Measurements from ENCODE around the gene MAP4K2. TPM values are rescaled to one million over a fixed set of nuclear protein-coding genes. Genes with fewer than 3 reads are reported as not detected.
A peak's percentile ranks its signal among the peaks of the same experiment; 100 is the strongest.

The MAP4K2 gene
- polyA plus RNA-seq, 1 of the 3 experiments (the other 2 are of a cell fraction) = 20.0 TPM

DNA sequence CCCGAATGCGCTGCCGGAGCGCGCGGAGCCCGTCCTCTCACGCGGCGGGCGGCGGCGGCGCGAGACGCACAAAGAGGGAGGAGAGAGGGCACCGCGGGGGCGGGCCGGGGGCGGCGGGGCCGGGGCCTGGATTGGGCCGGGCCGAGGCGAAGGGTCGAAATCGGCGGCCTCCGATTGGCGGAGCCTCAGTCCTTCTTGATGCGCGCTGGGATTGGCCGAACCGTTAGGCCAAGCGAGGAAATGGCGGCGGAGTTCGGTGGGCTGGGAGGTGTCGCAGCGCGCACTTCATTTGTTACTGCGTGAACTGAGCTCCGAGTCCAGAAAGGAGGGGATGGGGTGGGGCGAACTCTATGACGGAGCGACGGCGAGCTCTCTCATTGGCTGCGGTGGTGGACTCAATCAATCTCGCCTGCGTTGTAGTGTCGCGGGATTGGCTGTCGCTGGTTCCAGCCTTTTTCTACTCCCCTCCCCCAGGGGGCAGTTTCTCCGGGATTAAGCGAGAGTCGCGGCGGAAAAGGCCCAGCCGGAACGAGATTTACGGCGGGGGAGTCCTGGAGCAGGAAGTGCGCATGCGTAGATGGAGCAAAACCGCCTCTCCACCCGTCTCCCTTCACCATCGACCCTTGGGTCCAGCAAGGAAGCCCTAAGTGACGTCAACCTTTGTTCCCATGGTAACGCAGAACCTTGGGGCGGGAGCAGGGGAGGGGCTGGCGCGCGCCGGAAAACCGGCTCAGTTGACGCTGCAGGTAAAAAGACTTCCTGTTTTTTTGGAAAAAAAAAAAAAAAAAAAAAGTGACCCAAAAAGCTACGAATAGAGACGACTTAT, 24.3 kb downstream of the MAP4K2 start, which contains the start of gene SF1:
TSS of gene SF1 (minus strand) at position 70 of the 826 bp plus-strand sequence. CDS start 150 bp downstream, outside the sequence.
- no peaks in the 10 kb centered on the region for H3K27me3 ChIP-seq (ENCODE audit: insufficient read depth)
- peak within 1 kb of the TSS; percentile 89 for H3K4me2 ChIP-seq
- peaks cover 39% of the 10 kb centered on the region for H4K20me1 ChIP-seq (ENCODE audit: insufficient read depth)
- H3K79me2 ChIP-seq (ENCODE audit: insufficient read depth) = peaks cover 39% of the 10 kb centered on the region
- H2AFZ ChIP-seq (ENCODE audit: low read depth) = peak within 1 kb of the TSS; percentile 99
- peak within 1 kb of the TSS; percentile 95 for H3K9ac ChIP-seq
- H3K27ac ChIP-seq (ENCODE audit: low read depth in 2 of 2, low read length in 1 of 2) = peak within 1 kb of the TSS; percentile 91 to 95
- POLR2A ChIA-PET = interaction anchor here (0.6 to 1.2 kb wide), 6 partner anchors 9 to 1081 kb away, joined by 3 to 7 read pairs (median 3); partner anchors contain the start of genes MEN1 and PYGM
- peaks cover 36% of the 10 kb centered on the region in 2 experiments for H3K36me3 ChIP-seq (replicated peaks in 1 of 2; ENCODE audit: control insufficient read depth in 1 of 2, insufficient read depth in 2 of 2, low read length in 1 of 2)
- H3K9me2 ChIP-seq = no peaks in the 10 kb centered on the region
- peak within 1 kb of the TSS; percentile 77 to 83 for H3K4me3 ChIP-seq (ENCODE audit: low read depth in 2 of 2, low read length in 1 of 2)
- H3K4me1 ChIP-seq (ENCODE audit: control insufficient read depth in 1 of 2, insufficient read depth in 2 of 2, low read depth in 1 of 2, low read length in 1 of 2) = peaks cover 17 to 19% of the 10 kb centered on the region in 2 experiments
- peak; percentile 95 for DNase-seq
- H3K9me3 ChIP-seq = no peaks in the 10 kb centered on the region
- CTCF ChIA-PET = interaction anchor here (1.1 to 6.1 kb wide), 5 partner anchors 9 to 109 kb away, joined by 4 to 47 read pairs (median 4); partner anchors contain the start of gene MAP4K2
- 2% methylated on average over 52 of the region's 80 CpGs for WGBS (ENCODE audit: low lambda C conversion rate)
- H3F3A ChIP-seq (replicated peaks; ENCODE audit: insufficient read depth) = peaks cover 15% of the 10 kb centered on the region
- peak; percentile 33 for TF ChIP-seq MAX (IDR thresholded peaks at IDR 0.05; ENCODE audit: low read depth)
- TF ChIP-seq NFIC (IDR thresholded peaks at IDR 0.05; ENCODE audit: borderline replicate concordance) = no peak
- TF ChIP-seq ELF1 (IDR thresholded peaks at IDR 0.05) = peak; percentile 51; the same call in 1 of the 2 replicates
- TF ChIP-seq TEAD4 (IDR thresholded peaks at IDR 0.05; ENCODE audit: borderline replicate concordance, insufficient read depth) = no peak
- TF ChIP-seq YY1 (IDR thresholded peaks at IDR 0.05; ENCODE audit: low read depth) = peak; percentile 82; the same call in 1 of the 2 replicates
- no peak for TF ChIP-seq RCOR1 (IDR thresholded peaks at IDR 0.05; ENCODE audit: low read length)
- TF ChIP-seq GATA2 (CRISPR knock-in tag; IDR thresholded peaks at IDR 0.05) = no peak
- TF ChIP-seq, protein P1, sequence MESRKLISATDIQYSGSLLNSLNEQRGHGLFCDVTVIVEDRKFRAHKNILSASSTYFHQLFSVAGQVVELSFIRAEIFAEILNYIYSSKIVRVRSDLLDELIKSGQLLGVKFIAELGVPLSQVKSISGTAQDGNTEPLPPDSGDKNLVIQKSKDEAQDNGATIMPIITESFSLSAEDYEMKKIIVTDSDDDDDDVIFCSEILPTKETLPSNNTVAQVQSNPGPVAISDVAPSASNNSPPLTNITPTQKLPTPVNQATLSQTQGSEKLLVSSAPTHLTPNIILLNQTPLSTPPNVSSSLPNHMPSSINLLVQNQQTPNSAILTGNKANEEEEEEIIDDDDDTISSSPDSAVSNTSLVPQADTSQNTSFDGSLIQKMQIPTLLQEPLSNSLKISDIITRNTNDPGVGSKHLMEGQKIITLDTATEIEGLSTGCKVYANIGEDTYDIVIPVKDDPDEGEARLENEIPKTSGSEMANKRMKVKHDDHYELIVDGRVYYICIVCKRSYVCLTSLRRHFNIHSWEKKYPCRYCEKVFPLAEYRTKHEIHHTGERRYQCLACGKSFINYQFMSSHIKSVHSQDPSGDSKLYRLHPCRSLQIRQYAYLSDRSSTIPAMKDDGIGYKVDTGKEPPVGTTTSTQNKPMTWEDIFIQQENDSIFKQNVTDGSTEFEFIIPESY (IDR thresholded peaks at IDR 0.05; ENCODE audit: borderline replicate concordance, low read depth) = peak; percentile 97
- peak; percentile 7; the same call in 1 of the 2 replicates for TF ChIP-seq REST (IDR thresholded peaks at IDR 0.05; ENCODE audit: low read depth, low read length)
- TF ChIP-seq, protein P2, sequence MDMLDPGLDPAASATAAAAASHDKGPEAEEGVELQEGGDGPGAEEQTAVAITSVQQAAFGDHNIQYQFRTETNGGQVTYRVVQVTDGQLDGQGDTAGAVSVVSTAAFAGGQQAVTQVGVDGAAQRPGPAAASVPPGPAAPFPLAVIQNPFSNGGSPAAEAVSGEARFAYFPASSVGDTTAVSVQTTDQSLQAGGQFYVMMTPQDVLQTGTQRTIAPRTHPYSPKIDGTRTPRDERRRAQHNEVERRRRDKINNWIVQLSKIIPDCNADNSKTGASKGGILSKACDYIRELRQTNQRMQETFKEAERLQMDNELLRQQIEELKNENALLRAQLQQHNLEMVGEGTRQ (IDR thresholded peaks at IDR 0.05; ENCODE audit: borderline replicate concordance, low read depth, low read length) = no peak
- no peak for TF ChIP-seq FOSL2 (IDR thresholded peaks at IDR 0.05; ENCODE audit: borderline replicate concordance, low read depth)
- no peak; a peak in 2 of 4 replicates for TF ChIP-seq EP300 (IDR thresholded peaks at IDR 0.05; ENCODE audit: borderline replicate concordance in 1 of 2, low read depth in 1 of 2, low read length in 1 of 2)
- TF ChIP-seq SIN3A (IDR thresholded peaks at IDR 0.05; ENCODE audit: borderline replicate concordance, low read depth, low read length) = peak; percentile 41; the same call in 1 of the 2 replicates
- TF ChIP-seq PBX3 (IDR thresholded peaks at IDR 0.05) = peak; percentile 92
- TF ChIP-seq, protein P3, sequence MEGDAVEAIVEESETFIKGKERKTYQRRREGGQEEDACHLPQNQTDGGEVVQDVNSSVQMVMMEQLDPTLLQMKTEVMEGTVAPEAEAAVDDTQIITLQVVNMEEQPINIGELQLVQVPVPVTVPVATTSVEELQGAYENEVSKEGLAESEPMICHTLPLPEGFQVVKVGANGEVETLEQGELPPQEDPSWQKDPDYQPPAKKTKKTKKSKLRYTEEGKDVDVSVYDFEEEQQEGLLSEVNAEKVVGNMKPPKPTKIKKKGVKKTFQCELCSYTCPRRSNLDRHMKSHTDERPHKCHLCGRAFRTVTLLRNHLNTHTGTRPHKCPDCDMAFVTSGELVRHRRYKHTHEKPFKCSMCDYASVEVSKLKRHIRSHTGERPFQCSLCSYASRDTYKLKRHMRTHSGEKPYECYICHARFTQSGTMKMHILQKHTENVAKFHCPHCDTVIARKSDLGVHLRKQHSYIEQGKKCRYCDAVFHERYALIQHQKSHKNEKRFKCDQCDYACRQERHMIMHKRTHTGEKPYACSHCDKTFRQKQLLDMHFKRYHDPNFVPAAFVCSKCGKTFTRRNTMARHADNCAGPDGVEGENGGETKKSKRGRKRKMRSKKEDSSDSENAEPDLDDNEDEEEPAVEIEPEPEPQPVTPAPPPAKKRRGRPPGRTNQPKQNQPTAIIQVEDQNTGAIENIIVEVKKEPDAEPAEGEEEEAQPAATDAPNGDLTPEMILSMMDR (IDR thresholded peaks at IDR 0.05) = no peak
- no peak for TF ChIP-seq FOXM1 (IDR thresholded peaks at IDR 0.05; ENCODE audit: low read depth)
- TF ChIP-seq TAF1 (IDR thresholded peaks at IDR 0.05; ENCODE audit: borderline replicate concordance, low read depth, low read length) = peak; percentile 87; the same call in 1 of the 2 replicates
- TF ChIP-seq, protein P4, sequence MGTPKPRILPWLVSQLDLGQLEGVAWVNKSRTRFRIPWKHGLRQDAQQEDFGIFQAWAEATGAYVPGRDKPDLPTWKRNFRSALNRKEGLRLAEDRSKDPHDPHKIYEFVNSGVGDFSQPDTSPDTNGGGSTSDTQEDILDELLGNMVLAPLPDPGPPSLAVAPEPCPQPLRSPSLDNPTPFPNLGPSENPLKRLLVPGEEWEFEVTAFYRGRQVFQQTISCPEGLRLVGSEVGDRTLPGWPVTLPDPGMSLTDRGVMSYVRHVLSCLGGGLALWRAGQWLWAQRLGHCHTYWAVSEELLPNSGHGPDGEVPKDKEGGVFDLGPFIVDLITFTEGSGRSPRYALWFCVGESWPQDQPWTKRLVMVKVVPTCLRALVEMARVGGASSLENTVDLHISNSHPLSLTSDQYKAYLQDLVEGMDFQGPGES (IDR thresholded peaks at IDR 0.05; ENCODE audit: low read depth, low read length) = no peak
- TF ChIP-seq POLR2AphosphoS5 (IDR thresholded peaks at IDR 0.05; ENCODE audit: low read depth, low read length) = peak; percentile 77
